PFSK-1 (cell line): ENCODE results near the gene KANK4.

Experiments
- FOXP2 ChIP-seq: optimal IDR thresholded peaks from 2 replicates; pipeline ENCODE3; 2011; ENCODE audit warnings: borderline replicate concordance, control low read depth, inconsistent platforms; ENCODE audit not compliant: insufficient read depth; ENCODE audit errors: extremely low read length, extremely low read depth
- POLR2AphosphoS5 ChIP-seq: IDR thresholded peaks from 2 replicates; pipeline ENCODE4 v1.6.1; 2012; ENCODE audit warnings: low read depth, mild to moderate bottlenecking, control low read depth, low read length, moderate library complexity
- SIN3A ChIP-seq: IDR thresholded peaks from 2 replicates; pipeline ENCODE4 v1.6.1; 2012; ENCODE audit warnings: mild to moderate bottlenecking, low read length, moderate library complexity, borderline replicate concordance; ENCODE audit not compliant: insufficient read depth
- TAF1 ChIP-seq: IDR thresholded peaks from 2 replicates; pipeline ENCODE4 v1.6.1; 2012; ENCODE audit warnings: low read length, control low read depth, borderline replicate concordance; ENCODE audit not compliant: insufficient read depth
- TF ChIP-seq, protein P1 (sequence below), 2 experiments: IDR thresholded peaks; 2 replicates each; pipeline versions ENCODE4 v1.6.1 to v1.8.0; 2011 to 2012; ENCODE audit warnings: low read depth in 2 of 2, low read length in 2 of 2, control low read depth in 1 of 2, inconsistent platforms in 1 of 2, mild to moderate bottlenecking in 1 of 2, moderate library complexity in 1 of 2; ENCODE audit not compliant: insufficient read depth in 1 of 2

Gene KANK4

DNA sequence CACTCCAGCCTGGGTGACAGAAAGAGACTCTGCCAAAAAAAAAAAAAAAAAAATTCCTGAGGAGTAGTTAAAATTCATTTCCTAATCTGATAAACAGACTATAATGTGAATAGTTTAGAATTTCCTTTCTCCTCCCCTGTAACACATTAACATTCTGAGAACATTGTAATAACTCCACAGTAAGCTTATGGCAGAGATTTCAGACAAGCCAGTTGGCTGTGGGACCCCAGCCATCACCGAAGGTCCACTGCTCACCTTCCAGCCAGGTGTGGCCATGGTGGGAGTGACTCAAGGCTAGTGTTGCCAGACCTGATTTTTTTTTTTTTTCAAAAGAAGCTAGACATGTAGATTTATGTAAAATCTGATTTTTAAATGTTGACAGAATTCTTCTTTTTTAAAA is 11.8 kb downstream of the KANK4 start:
- TF ChIP-seq SIN3A: no peak
- TF ChIP-seq FOXP2: no peak
- TF ChIP-seq POLR2AphosphoS5: no peak
- TF ChIP-seq TAF1: no peak
- TF ChIP-seq, protein P1, sequence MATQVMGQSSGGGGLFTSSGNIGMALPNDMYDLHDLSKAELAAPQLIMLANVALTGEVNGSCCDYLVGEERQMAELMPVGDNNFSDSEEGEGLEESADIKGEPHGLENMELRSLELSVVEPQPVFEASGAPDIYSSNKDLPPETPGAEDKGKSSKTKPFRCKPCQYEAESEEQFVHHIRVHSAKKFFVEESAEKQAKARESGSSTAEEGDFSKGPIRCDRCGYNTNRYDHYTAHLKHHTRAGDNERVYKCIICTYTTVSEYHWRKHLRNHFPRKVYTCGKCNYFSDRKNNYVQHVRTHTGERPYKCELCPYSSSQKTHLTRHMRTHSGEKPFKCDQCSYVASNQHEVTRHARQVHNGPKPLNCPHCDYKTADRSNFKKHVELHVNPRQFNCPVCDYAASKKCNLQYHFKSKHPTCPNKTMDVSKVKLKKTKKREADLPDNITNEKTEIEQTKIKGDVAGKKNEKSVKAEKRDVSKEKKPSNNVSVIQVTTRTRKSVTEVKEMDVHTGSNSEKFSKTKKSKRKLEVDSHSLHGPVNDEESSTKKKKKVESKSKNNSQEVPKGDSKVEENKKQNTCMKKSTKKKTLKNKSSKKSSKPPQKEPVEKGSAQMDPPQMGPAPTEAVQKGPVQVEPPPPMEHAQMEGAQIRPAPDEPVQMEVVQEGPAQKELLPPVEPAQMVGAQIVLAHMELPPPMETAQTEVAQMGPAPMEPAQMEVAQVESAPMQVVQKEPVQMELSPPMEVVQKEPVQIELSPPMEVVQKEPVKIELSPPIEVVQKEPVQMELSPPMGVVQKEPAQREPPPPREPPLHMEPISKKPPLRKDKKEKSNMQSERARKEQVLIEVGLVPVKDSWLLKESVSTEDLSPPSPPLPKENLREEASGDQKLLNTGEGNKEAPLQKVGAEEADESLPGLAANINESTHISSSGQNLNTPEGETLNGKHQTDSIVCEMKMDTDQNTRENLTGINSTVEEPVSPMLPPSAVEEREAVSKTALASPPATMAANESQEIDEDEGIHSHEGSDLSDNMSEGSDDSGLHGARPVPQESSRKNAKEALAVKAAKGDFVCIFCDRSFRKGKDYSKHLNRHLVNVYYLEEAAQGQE (IDR thresholded peaks at IDR 0.05; ENCODE audit: insufficient read depth in 1 of 2, low read depth in 2 of 2, low read length in 2 of 2): no peak

DNA sequence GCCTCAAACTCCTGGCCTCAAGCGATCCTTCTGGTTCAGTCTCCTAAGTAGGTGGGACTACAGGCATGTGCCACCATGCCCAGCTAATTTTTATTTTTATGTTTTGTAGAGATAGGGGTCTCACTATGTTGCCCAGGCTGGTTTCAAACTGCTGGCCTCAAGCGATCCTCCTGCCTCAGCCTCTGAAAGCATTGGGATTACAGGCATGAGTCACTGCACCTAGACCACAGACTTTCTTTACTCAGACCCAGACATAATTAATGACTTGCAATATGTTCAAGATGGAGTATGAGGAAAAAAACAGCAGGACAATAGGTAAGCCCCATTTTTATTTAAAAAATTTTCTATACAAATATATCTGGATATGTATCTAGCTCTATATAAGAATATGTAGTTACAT is 13.2 kb downstream of the KANK4 start:
- TF ChIP-seq FOXP2: no peak
- TF ChIP-seq, protein P1 (IDR thresholded peaks at IDR 0.05; ENCODE audit: insufficient read depth in 1 of 2, low read depth in 2 of 2, low read length in 2 of 2): no peak

DNA sequence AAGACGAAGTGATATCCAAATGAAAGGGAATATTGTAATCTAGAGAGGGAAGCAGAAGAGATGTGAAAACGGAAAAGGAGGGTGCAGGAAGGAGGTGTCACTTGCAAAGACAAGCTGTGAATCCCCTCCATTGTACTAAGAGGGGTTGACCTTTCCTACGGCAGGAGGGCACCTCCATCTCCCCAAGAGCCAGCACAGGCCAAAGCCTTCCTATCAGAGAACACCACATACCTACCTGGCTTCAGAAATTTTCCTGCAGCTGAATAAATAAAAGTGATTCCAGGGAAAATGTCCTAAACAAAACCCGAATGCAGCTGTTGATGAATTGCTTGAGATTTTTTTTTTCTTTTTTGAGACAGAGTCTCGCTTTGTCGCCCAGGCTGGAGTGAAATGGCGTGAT is 14.3 kb downstream of the KANK4 start:
- TF ChIP-seq SIN3A (no peak), POLR2AphosphoS5 (no peak)
- TF ChIP-seq, protein P1 (IDR thresholded peaks at IDR 0.05; ENCODE audit: insufficient read depth in 1 of 2, low read depth in 2 of 2, low read length in 2 of 2): no peak

DNA sequence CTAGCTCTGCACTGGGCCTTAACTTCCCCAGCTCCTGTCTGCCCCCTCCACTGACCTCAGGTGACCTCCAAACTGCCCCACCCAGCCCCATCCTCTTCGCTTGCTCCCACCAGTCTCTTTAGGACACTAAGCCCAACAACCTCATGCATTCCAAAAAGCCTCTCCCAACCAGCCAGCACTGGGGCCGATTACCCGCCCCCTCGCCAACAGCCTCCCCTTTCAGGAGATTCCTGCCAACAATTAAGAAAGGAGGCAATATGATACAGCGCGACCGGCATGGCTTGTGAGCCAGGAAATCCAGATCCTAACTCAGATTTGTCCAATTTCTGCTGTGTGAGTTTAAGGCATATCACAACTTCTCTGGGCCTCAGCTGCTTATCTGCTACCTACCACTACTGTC is 14.7 kb downstream of the KANK4 start:
- TF ChIP-seq FOXP2: no peak
- no peak for TF ChIP-seq POLR2AphosphoS5
- no peak for TF ChIP-seq SIN3A
- no peak for TF ChIP-seq TAF1
- TF ChIP-seq, protein P1 (IDR thresholded peaks at IDR 0.05; ENCODE audit: insufficient read depth in 1 of 2, low read depth in 2 of 2, low read length in 2 of 2): no peak

DNA sequence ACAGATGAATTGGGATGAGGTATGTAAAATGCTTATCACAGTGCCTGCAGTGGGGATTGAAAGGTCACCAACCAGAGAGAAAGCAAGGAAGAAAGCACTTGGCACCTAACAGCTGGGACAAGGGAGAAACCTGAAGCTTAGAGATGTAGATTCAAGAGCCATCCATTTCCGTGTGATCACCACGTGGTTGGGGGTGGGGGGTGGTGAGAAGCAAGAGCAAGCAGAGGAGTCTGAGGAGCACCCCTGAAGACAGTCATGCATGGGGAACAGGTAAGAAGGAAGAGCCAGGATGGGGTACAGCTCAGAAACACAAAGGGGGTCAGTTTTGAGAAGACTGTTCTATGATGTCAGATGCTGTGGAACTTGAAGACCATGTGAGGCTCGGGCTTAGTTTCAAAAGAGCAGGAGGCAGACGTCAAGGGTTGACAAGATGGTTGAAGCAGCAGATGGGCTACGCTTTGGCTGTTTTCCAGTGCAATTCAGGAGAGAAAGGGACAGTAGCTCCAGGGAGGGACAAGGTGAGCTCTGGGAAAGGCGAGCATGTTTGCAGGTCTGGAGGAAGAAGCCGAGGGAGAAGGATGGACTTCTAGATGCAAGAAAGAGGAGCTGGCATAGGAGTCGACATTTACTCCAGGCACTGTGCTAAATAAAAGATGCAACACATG is 17.4 kb downstream of the KANK4 start:
- TF ChIP-seq TAF1 (no peak), FOXP2 (no peak), POLR2AphosphoS5 (no peak), SIN3A (no peak)
- TF ChIP-seq, protein P1 (IDR thresholded peaks at IDR 0.05; ENCODE audit: insufficient read depth in 1 of 2, low read depth in 2 of 2, low read length in 2 of 2): no peak
